HG03108 (cell line): ENCODE results near the gene TREML2.
"Not testable (repeated sequence)": the region's sequence is repeated elsewhere in the genome, so short reads cannot be mapped to it uniquely, and the experiment has no call there.

ENCODE experiments used
- ATAC-seq: cut with Tn5 transposase; IDR thresholded peaks from one replicate; pipeline ENCODE4 v1.9.1; 2021; ENCODE audit warnings: moderate library complexity; ENCODE audit not compliant: unreplicated experiment

TREML2 gene

DNA sequence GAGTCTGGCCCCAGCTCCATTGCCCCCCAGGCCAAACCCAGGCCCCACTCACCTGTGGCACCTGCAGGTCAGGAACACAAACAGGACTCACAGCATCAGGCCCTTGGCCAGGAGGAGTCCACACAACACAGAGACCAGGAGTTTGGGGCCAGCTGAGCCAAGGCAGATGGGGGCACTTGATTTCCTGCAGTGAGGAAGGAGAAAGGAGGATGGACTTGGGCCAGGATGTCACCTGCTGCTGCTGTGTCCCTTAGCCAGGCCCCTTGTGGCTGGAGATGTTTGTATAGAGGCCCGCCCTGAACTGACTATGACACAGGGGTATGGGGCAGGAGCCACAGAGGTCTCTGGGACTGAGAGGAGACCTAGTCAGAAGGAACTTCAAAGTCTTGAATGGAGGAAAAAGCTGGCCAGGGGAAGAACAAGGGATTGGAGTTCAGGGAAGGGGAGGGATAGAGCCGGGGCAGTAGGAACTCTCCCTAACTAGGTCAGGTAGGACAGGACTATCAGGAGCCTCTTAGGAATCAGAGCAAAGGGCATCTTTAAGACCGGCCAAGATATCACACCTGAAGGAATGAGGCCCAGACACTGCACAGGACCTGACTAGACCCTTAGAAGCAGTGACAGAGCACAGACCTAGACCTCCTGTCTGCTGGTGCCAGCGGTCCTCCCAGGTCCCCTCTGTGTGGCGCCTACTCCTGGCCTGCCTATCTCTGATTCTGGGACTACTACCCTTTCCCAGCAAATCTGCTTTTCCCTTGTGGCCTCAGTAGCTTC, 8.8 kb upstream of the TREML2 start:
- no peak for ATAC-seq

DNA sequence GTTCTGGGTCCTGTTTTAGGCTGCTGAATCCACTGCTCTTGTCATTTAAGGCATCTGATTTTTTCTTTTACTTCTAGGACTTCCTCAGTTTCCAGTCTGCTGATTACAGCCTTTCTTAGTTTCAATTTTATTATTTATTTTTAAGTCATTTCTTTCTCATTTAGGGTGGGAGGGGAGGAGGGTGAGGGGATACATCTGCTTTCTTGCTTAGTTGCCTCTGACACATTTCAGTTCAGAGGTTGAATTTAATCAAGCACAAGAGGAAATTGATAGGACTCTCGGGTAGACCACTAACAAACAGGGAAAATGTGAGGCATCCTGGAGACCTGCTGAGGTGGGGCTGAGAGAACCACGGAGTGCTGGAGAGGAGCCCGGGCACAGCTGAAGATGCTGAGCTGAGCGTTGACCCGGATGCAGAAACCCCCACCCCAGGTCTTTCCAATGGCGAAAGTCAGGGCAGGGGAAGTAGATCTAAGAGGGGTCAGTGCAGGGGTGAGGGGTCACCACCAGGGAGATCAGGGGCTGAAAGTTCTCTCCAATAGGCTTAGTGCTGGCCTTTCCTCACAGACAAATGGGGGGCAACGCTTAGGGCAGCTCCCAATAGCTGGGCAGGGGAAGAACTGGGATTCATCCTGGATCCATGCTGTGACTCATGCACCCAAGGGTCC, 7.6 kb upstream of the TREML2 start:
- ATAC-seq: no peak

DNA sequence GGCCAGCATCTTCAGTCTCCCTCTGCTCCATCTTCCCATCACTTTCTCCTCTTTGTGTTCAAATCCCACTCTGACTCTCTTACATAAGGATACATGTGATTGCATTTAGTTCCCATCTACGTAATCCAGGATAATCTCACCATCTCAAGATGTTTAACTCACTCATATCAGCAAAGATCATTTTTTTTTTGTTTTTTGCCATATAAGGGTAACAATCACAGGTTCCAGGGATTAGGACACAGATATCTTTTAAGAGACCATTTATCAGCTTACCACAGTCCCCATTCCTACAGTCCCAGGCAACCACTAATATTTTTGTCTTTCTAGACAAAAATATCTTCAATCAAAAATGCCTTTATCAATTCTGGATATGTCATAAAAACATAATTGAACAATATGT, 3.2 kb upstream of the TREML2 start:
- no peak for ATAC-seq

DNA sequence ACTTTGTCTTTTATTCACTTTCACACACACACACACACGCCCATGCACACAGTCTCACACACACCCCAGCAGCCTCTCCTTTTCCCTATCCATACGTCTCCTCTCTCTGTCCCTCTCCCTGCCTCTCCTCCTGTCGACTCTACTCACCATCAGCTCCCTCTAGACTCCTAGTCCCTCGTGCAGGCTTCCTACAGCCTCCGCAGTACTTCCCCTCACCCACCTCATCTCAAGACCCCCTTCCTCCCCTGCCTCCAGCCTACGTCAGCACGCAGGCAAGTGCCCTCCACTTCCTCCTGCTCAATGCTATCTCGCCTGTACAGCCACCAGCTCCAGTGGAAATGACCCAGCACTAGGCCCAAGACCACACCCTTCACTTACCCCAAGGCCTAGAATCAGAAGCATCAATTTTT, 820 bp upstream of the TREML2 start:
- no peak for ATAC-seq

DNA sequence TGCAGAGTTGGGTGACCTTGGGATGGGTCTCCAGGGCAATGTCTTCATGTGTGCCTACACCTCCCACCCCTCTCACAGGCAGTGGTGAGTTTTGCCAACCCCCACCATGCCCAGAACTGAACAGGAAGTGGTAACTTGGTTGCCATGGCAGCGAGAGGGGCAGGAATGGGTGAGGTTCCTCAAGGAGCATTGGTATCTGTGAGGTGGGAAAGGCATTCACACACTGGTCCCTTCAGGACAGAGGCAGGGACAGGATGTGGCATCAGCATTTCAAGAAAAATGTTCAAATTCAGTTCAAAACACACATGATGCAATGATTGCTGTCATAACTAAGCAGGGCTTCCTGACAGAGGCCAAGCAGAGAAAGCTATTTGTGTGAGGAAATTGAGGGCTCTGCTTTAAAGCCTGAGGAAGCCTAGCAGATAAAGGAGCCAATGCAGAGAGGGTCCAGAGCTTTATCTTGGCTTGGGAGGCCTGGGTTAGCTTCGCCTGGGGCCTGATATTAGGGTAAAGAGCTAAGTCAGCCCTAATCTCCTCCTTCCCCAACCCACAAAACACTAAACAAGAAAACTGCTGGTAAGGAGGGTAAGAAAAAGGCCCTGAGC, 551 bp downstream of the TREML2 start:
- ATAC-seq: peak; percentile 24

DNA sequence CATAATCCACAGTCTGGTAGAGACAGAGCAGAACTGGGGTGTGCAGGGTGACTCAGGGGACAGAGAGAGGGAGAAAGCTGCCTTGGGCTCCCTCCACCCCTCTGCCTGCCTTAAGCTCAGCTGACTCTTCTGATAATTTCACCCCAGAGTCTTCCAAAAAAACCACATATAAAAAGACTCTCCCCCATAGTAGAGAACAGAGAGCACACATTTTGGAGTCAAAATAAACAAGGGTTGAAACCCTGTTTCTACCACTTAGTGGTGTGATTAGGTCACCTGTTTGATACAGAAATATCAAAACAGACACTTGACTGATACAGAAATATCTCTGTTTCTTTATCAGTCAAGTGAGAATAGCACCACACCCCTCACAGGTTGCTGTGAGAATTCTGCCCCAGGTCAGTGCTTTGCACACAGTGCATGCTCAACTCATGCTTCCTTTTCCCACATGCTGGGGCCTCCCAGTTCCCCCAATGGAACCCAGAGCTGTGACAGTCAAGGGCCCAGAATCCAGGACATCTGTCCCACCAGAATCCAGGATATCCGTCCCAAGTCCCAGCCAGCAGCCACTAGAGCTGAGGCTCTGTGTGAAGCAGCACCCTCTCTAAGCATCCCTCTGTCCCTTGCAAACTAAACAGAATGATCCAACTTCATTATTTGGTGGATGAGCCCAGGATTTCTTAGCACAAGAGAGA, 1.2 kb downstream of the TREML2 start:
- ATAC-seq: peak; percentile 51

DNA sequence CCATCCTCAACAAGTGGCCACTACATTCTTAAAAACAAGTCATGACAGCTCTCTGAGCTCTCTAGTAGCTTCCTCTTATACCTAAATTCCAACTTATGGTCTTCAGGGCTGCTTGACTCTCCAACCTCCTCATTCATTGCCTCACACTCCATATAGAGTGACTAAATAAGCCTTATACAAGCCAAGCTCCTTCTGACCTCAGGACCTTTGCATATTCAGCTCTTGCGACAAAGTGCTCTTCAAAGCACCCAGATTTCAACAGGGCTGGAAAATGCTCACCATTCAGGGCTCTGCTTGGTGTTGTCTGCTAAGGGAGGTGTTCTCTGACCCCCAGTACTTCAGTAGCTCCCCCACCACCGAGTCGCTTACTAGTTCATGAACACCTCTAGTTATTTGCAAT, 3.7 kb downstream of the TREML2 start:
- ATAC-seq: no peak

DNA sequence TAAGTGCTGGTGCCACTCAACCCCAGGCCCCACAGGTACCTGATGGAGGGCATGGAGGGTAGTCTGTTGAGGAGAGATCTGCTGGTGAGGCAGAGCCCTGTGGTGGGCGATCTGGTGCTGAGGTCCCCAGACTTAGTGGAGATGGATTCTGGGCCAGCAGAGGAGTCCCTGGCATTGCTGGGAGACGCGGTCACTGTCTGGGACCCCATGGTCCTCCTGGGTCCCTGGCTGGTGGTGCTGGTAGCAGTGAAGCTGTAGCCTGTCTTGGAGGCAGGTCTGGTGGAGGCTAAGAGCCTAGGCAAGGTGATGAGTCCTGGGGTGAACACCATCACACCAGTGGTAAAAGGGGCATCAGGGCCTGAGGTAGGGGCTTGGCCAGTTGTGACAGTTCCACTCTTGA, 6.6 kb downstream of the TREML2 start:
- ATAC-seq: no peak

DNA sequence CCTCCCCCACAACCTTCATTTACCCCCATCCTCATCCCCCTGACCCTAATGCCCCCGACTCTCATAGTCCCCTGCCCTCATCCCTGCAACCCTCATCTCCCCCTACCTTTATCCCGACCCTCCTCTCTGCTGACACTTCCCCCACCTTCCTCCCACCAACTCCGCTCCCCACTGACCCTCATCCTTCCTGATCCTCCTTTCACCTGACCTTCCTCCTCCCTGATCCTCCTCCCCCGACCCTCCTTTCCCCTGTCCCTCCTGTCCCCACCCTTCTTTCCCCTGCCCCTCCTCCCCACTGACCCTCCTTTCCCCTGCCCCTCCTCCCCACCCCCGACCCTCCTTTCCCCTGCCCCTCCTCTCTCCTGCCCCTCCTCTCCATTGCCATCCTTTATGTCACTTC, 7.1 kb downstream of the TREML2 start:
- no peak for ATAC-seq

DNA sequence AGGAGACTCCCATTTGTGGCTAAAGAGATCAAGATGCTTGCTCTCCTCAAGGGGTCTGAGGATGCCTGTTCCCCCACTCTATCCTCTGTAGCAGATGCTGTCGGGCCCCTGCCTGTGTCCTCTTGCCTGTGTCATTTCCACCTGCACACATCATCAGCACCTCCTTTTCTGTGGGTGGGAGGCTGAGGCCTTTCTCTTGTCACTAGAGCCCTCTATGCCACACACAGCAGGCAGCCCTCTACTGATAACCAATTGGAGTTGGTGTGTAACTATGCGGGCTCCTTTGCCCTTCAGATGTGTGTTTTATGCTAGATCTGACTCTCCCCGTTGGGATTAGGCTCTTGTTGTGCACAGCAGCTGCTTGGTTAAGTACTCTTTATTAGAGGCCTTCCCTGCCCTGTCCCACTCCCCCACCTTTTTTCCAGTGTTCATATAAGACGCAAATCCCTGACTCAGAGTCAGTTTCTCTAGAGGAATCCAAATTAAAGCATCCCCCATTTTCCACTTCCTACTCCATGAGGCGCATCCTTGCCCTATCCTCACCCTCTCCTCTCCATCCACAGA, 7.7 kb downstream of the TREML2 start:
- ATAC-seq: no peak

DNA sequence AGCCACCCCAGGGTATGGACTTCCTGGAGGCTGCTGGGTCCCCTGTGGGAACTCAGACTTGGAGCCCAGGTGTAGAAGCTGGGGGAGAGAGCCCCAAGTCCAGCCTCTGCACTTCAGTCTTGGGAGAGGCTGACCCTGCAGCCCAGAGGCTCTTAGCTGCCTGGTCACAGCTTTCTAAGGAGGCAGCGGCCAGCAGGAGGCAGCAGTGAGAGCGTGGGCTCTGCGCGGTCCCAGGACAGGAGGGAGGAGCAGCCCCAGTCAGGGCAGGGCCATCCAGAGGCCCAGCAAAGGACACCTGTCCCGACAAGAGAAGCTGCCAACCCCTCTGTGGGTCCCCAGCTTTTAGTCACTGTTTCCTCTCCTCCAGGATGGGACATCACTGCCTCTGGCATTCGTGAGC, 9.4 kb downstream of the TREML2 start:
- no peak for ATAC-seq

DNA sequence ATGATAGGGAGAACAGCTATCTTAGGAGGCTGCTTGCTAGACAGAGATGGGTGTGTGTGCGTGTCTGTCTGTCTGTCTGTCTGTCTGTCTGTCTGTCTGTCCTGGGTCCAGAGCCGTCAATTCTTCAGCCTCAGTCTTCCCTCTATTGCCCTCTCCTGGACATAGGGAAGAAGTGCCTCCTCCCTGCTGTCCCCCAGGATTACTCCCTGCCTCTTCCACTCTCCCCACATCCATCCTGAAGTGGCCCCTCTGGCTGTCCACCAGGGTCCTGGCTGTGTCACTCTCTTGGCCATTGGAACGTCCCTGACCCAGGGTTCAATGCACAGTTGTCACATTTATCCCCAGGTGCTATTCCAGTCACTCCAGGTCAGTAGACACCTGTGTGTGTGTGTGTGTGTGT, 10.2 kb downstream of the TREML2 start:
- ATAC-seq: no peak

DNA sequence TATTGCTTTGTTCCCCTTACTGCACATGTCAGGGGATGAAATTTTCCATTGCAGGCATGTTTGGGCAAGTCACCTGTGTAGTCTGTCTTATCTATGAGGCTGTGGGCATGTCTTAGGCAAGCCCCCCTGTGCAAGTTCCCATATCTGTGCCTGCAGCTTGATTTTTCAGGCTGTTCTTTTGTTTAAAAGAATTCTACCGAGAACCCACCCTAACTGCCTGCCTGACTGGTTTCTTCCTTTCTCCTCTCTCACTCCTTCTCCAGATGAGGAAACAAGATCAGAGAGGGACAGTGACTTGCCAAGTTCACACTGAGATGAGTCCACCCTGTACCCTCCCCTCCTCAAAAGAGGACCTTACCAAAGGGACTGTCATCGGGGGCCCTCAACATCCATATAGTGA, 11.0 kb downstream of the TREML2 start:
- no peak for ATAC-seq

DNA sequence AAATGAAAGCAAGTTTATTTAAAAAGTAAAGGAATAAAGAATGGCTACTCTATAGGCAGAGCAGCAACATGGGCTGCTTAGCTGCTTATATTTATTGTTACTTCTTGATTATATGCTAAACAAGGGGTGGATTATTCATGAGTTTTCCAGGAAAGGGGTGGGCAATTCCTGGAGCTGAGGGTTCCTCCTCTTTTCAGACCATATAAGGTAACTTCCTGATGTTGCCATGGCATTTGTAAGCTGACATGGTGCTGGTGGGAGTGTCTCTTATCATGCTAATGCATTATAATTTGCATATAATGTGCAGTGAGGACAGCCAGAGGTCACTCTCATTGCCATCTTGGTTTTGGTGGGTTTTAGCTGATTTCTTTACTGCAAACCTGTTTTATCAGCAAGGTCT, 11.9 kb downstream of the TREML2 start:
- ATAC-seq: not testable (repeated sequence)

DNA sequence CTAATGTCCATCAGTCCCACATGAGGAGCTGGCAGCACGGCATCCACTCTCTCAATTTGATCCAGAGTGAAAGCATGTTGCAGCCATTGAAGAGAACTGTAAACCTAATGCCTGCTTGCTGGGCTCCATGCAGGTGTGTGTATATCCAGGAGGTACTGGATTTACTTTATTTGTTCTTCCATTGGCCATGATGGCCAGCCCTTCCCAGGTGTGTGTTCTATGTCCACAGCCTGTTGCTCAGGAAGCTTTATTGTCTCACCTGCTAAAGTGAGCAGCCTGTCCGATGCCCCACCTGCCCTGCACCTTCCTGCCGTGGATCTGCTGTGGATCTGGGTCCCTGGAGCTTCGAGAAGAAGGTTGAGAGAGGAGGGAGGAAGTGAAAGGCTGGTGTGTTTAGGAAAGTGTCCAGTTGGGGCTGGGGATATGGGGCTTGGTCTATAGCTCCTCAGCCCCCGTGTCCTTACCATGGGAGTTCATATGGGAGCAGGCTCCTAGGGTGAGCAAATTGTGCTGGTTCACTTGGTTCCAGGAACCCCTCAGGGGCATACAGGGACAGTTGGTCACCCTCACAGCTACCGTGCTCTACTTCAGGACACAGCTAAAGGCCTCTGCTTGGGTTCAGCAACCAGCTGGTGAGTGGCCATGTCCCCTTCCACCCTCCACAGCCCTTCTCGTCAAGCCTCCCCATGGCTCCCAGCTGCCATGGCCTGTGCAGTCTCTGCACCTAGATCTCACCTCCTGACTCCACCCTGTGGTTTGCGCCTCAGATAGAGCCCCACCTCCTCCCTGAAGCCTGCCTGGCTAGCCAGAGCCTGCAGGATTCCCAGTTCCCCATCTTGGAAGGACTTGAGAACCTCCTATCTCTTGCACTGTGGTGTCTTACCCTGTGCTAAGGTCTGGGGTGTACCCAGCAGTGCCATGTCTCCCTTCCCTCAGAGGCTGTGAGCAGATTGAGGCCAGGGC, 12.7 kb downstream of the TREML2 start:
- no peak for ATAC-seq

DNA sequence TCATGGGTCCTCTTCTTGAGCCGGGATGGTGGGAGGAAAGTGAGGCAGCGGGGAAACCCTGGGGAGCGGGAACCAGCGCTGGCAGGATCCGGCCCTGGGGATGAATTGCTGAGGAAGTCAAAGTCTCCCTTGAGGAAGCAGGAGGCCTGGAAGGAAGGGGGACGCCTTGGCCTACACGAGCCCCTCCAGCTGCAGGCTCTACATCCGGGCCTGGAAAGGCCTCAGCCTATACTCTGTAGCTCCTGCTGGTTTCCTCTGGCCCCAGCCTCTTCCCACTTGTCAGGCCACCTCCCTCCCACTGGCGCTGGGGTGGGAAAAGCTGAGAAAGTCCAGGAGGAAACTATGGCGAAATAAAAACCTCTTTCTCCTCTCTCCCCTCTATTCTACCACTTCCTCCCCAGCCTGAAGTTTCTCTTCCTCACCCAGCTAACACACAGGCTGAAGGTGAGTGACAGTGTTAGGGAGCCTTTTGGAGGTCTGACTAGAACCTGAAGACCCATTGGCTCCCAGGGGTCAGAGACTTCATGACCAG, 14.9 kb downstream of the TREML2 start:
- ATAC-seq: no peak

DNA sequence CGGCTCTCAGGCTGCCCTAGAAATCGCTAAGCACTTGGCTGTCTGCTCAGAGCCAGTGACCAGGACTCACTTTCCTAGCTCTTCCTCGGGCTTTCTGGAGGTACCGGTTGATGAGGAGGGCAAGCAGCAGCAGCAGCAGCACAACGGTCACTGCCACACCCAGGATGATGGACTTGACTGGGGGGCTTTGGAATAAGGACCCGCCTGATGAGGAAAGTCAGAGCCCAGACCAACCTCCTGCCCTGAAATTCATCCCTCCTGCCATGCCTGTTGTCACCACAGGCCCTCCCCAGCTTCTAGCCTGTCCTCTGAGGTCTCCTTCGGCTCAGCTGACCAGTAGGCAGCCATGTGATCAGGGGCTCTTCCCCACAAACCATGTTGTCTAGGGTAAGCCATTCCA, 16.2 kb downstream of the TREML2 start:
- ATAC-seq: no peak

DNA sequence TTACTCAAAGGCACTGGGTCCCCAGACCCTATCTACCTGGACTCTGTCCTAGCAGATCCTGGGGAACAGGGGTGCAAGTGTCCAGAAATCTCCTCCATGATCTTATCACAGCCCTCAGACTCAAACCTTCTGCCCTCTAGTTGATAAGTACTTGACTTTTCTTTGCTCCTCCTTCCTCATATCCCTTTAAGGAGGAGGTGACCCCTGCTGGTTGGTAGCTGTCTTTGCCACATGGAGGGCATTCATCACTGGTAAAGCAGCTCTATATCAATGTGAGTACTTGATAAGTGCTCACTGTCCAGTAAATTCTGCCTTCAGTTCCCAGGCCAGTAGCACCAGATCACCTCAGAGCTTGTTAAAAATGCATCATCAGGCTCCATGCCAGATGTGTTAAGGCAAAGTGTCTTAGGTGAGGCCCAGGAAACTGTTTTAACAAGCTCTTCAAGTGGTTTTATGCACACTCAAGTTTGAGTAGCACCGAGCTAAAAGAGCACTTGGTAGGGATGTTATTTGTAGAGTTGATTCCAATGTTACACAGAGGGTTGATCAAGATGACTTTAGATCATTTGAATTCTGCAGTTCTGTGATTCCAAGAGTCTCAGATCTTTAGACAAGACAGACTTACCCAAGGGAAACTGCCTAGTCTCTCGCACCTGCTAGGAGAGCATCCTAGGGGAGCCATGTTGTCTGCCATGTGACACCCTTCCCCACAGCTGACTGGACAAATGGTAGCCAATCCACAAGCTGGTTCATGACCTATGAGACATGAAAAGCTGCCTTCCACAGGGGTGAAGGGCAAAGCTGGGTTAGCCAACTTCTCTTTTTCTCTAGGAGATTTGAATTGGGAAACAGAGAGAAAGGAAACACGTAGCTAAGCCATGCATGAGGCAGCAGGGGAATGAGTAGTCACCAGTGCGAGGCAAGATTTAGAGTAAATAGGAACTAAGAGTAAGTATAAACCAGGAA, 18.6 kb downstream of the TREML2 start:
- ATAC-seq: peak; percentile 76

DNA sequence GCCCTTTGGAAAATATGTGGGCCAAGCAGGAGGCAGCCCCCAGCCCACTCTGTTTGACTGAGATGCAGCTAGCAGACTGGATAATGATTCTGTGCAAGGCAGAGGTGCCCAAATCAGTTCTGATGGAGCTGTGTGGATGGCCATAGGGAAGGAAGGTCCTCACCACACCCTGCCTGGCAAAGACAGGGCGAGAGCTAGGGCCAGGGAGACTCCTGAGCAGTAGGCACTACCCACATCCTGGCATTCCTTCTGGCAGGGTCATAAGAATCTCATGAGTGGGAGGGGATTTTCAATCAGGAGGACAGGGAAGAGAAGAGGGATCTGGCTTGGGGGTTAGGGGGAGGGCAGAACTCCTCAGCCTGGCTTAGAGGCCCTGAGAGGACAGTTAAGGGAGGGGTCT, 19.4 kb downstream of the TREML2 start:
- no peak for ATAC-seq
